Liver (tissue), 9 donors: ENCODE data around the gene SH3RF3. TPM values are rescaled to one million over a fixed set of nuclear protein-coding genes. Genes with fewer than 3 reads are reported as not detected.

ENCODE experiments used
- DNase-seq: peaks from one replicate; pipeline ENCODE4 v3.0.0-alpha.2; 2017; ENCODE audit warnings: low spot score
- H3K27ac ChIP-seq, 2 donors: one replicate each; pipeline ENCODE4 v1.7.0; 2013; ENCODE audit warnings: inconsistent platforms in 2 of 2, low read length in 2 of 2, control low read depth in 1 of 2, low read depth in 1 of 2, mild to moderate bottlenecking in 1 of 2
- H3K27me3 ChIP-seq, 4 donors: one replicate each; pipeline versions ENCODE4 v1.6.1 to v1.7.0; 2013; ENCODE audit warnings: low read length in 3 of 4, inconsistent platforms in 1 of 4, mild to moderate bottlenecking in 1 of 4, moderate library complexity in 1 of 4; ENCODE audit not compliant: control insufficient read depth in 4 of 4, insufficient read depth in 4 of 4
- H3K36me3 ChIP-seq, 4 donors: one replicate each; pipeline versions ENCODE4 v1.6.1 to v1.7.0; 2013; ENCODE audit warnings: low read length in 3 of 4, mild to moderate bottlenecking in 3 of 4, low read depth in 1 of 4, moderate library complexity in 1 of 4; ENCODE audit not compliant: control insufficient read depth in 4 of 4, insufficient read depth in 3 of 4
- H3K4me1 ChIP-seq, 4 donors: one replicate each; pipeline versions ENCODE4 v1.6.1 to v1.7.0; 2013; ENCODE audit warnings: low read length in 3 of 4, mild to moderate bottlenecking in 3 of 4, moderate library complexity in 1 of 4; ENCODE audit not compliant: control insufficient read depth in 4 of 4, insufficient read depth in 4 of 4
- H3K4me3 ChIP-seq, 3 donors: one replicate each; pipeline versions ENCODE4 v1.6.1 to v1.7.0; 2013; ENCODE audit warnings: low read length in 3 of 3, control low read depth in 1 of 3, low read depth in 1 of 3, mild to moderate bottlenecking in 1 of 3
- H3K9ac ChIP-seq, 2 donors: one replicate each; pipeline ENCODE4 v1.7.0; 2013; ENCODE audit warnings: low read length in 2 of 2, mild to moderate bottlenecking in 2 of 2, moderate library complexity in 2 of 2, control low read depth in 1 of 2, low read depth in 1 of 2
- H3K9me3 ChIP-seq, 4 donors: one replicate each; pipeline versions ENCODE4 v1.6.1 to v1.7.0; 2013; ENCODE audit warnings: low read length in 3 of 4; ENCODE audit not compliant: control insufficient read depth in 4 of 4
- CTCF ChIP-seq: fragments of 150-350 bp; IDR thresholded peaks from 2 replicates; pipeline ENCODE4 v1.5.1; 2017; ENCODE audit warnings: improper control_type of control experiment, low read depth, low read length; ENCODE audit not compliant: missing input control
- GABPA ChIP-seq, 2 donors: IDR thresholded peaks in 1 of 2; conservative IDR thresholded peaks in 1 of 2; 2 replicates each; pipeline ENCODE4 v1.6.1; 2016; ENCODE audit warnings: antibody characterized with exemption in 2 of 2, mild to moderate bottlenecking in 1 of 2, moderate library complexity in 1 of 2
- HNF4A ChIP-seq, 2 donors: conservative IDR thresholded peaks; 2 replicates each; pipeline ENCODE4 v1.6.1; 2016; ENCODE audit warnings: antibody characterized with exemption in 2 of 2, mild to moderate bottlenecking in 2 of 2
- RAD21 ChIP-seq, 2 donors: IDR thresholded peaks; 2 replicates each; pipeline ENCODE4 v1.6.1; 2016; ENCODE audit warnings: antibody characterized with exemption in 2 of 2, mild to moderate bottlenecking in 2 of 2
- RXRA ChIP-seq, 2 donors: IDR thresholded peaks; 2 replicates each; pipeline ENCODE4 v1.6.1; 2017 to 2018; ENCODE audit warnings: antibody characterized with exemption in 2 of 2, mild to moderate bottlenecking in 1 of 2
- SP1 ChIP-seq: IDR thresholded peaks from 2 replicates; pipeline ENCODE4 v1.6.1; 2018; ENCODE audit warnings: antibody characterized with exemption, mild to moderate bottlenecking
- YY1 ChIP-seq: IDR thresholded peaks from 2 replicates; pipeline ENCODE4 v1.6.1; 2016; ENCODE audit warnings: antibody characterized with exemption, mild to moderate bottlenecking
- WGBS: extraction: QIAGEN DNeasy Blood & Tissue Kit; methylation state at CpG from one replicate; pipeline ENCODE4 v1.1.7; 2013; 5-methylcytosine and 5-hydroxymethylcytosine counted together
- polyA plus RNA-seq, 2 donors: library from polyadenylated mRNA; stranded (reverse) in 1 of 2; unstranded in 1 of 2; fragments of 200-250 nt in 1 of 2; fragments of >200 nt in 1 of 2; fragmentation: Nextera tagmentation in 1 of 2; extraction: Ambion mirVana in 1 of 2; gene quantifications; one replicate each; pipeline versions ENCODE4 v1.2.1 to v1.2.3, GENCODE V29; 2013 to 2015
- total RNA-seq, 2 donors: library from RNA; depleted of rRNA; stranded (reverse); fragments of >200 nt; gene quantifications; one replicate each; pipeline ENCODE4 v1.2.3, GENCODE V29; 2014
- TF ChIP-seq, protein P1 (sequence below): IDR thresholded peaks from 2 replicates; pipeline ENCODE4 v1.6.1; 2016; ENCODE audit warnings: antibody characterized with exemption, mild to moderate bottlenecking
- TF ChIP-seq, protein P2 (sequence below): IDR thresholded peaks from 2 replicates; pipeline ENCODE4 v1.6.1; 2016; ENCODE audit warnings: antibody characterized with exemption
- donor health status: healthy.
- donor health status: healthy.
- donor health status: healthy.
- donor health status: healthy.
- donor health status: healthy.

SH3RF3 gene
- total and polyA plus RNA-seq, 4 donors: 0.11 to 1.0 (median 0.54) TPM

GRCh38 chr2:109387778-109388469 lies 258.9 kb downstream of the SH3RF3 start:
- no peaks in the 10 kb centered on the region for H3K36me3 ChIP-seq
- no peak overlapping the region for H3K27ac ChIP-seq
- H3K4me1 ChIP-seq: no peaks in the 10 kb centered on the region
- 92% methylated on average over 8 of the region's 8 CpGs for WGBS
- H3K4me3 ChIP-seq: no peak overlapping the region
- no peak for TF ChIP-seq RAD21 (IDR thresholded peaks at IDR 0.05)
- TF ChIP-seq RXRA (IDR thresholded peaks at IDR 0.05): no peak
- TF ChIP-seq, protein P1, sequence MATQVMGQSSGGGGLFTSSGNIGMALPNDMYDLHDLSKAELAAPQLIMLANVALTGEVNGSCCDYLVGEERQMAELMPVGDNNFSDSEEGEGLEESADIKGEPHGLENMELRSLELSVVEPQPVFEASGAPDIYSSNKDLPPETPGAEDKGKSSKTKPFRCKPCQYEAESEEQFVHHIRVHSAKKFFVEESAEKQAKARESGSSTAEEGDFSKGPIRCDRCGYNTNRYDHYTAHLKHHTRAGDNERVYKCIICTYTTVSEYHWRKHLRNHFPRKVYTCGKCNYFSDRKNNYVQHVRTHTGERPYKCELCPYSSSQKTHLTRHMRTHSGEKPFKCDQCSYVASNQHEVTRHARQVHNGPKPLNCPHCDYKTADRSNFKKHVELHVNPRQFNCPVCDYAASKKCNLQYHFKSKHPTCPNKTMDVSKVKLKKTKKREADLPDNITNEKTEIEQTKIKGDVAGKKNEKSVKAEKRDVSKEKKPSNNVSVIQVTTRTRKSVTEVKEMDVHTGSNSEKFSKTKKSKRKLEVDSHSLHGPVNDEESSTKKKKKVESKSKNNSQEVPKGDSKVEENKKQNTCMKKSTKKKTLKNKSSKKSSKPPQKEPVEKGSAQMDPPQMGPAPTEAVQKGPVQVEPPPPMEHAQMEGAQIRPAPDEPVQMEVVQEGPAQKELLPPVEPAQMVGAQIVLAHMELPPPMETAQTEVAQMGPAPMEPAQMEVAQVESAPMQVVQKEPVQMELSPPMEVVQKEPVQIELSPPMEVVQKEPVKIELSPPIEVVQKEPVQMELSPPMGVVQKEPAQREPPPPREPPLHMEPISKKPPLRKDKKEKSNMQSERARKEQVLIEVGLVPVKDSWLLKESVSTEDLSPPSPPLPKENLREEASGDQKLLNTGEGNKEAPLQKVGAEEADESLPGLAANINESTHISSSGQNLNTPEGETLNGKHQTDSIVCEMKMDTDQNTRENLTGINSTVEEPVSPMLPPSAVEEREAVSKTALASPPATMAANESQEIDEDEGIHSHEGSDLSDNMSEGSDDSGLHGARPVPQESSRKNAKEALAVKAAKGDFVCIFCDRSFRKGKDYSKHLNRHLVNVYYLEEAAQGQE: no peak
- no peak for TF ChIP-seq GABPA (IDR thresholded peaks at IDR 0.05 in 1 of 2, conservative IDR thresholded peaks at IDR 0.05 in 1 of 2)
- TF ChIP-seq CTCF: no peak
- TF ChIP-seq, protein P2, sequence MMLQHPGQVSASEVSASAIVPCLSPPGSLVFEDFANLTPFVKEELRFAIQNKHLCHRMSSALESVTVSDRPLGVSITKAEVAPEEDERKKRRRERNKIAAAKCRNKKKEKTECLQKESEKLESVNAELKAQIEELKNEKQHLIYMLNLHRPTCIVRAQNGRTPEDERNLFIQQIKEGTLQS: no peak
- no peak for TF ChIP-seq HNF4A (conservative IDR thresholded peaks at IDR 0.05)
- no peak for DNase-seq
- H3K9ac ChIP-seq: no peak overlapping the region
- no peaks in the 10 kb centered on the region for H3K27me3 ChIP-seq
- H3K9me3 ChIP-seq: no peaks in the 10 kb centered on the region

DNA sequence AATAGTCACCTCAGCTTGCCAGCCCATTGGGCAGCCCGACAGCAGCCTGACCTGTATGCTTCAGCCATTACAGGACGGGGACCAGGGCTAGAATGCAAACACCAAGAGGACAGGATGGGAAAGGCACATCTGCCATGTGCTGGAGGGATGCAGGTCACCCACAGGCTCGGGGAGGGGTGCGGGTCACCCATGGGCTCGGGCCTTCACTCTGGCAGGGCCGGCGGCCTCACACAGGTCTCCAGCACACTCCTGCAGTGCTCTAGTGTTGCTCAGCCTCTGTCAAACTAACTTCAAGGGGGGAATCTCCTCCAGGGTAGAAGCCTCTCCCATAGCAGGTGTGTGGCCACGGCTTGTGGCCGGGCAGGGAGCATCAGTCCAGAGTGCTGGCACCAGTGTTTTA lies 262.2 kb downstream of the SH3RF3 start:
- H3K4me3 ChIP-seq: no peak overlapping the region
- no peak overlapping the region for H3K27ac ChIP-seq
- TF ChIP-seq SP1 (no peak), YY1 (no peak), GABPA (IDR thresholded peaks at IDR 0.05 in 1 of 2, conservative IDR thresholded peaks at IDR 0.05 in 1 of 2) (no peak)
- TF ChIP-seq, protein P1: no peak
- no peaks in the 10 kb centered on the region for H3K9me3 ChIP-seq
- H3K4me1 ChIP-seq: no peaks in the 10 kb centered on the region
- H3K9ac ChIP-seq: no peak overlapping the region
- DNase-seq: no peak
- WGBS: 94% methylated on average over 9 of the region's 9 CpGs
- no peaks in the 10 kb centered on the region for H3K27me3 ChIP-seq
- H3K36me3 ChIP-seq: no peaks in the 10 kb centered on the region
